Hepatocyte (in vitro differentiated cells): ENCODE results near the gene TGM3.

ENCODE experiments used
- EZH2 ChIP-seq: fragments of 200-600 bp; sonication (generic); IDR thresholded peaks from 2 replicates; pipeline ENCODE4 v1.6.1; 2016; ENCODE audit warnings: antibody characterized with exemption, mild to moderate bottlenecking, borderline replicate concordance
- EZH2phosphoT487 ChIP-seq: fragments of 200-600 bp; sonication (generic); IDR thresholded peaks from one replicate; pipeline ENCODE4 v1.6.1; 2018; ENCODE audit warnings: antibody characterized with exemption, mild to moderate bottlenecking, low read depth, moderate library complexity; ENCODE audit not compliant: unreplicated experiment, severe bottlenecking
- TF ChIP-seq, protein P1 (sequence below): fragments of 200-600 bp; sonication (generic); IDR thresholded peaks from 2 replicates; pipeline ENCODE4 v1.5.1; 2016; ENCODE audit warnings: antibody characterized with exemption, mild to moderate bottlenecking; ENCODE audit not compliant: poor library complexity

DNA sequence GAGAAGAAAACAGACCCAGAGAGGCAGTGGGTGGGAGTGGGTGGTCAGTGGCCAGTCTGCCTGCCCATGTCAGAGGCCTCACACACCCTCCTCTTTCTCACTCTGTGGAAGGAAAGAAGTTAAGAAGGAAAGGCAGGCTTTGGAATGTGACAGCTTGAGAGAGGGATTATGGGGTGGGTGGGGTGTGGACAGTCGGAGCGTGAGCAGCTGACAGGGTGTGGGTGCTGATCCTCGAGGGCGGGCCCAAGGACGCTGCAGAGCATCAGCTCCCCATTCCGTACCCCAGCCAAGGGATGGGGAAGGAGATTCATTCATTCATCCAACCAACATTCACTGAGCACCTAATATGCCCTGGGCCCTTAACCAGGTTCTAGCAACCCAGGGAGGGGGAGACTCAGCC is 89.7 kb downstream of the TGM3 start:
- TF ChIP-seq, protein P1, sequence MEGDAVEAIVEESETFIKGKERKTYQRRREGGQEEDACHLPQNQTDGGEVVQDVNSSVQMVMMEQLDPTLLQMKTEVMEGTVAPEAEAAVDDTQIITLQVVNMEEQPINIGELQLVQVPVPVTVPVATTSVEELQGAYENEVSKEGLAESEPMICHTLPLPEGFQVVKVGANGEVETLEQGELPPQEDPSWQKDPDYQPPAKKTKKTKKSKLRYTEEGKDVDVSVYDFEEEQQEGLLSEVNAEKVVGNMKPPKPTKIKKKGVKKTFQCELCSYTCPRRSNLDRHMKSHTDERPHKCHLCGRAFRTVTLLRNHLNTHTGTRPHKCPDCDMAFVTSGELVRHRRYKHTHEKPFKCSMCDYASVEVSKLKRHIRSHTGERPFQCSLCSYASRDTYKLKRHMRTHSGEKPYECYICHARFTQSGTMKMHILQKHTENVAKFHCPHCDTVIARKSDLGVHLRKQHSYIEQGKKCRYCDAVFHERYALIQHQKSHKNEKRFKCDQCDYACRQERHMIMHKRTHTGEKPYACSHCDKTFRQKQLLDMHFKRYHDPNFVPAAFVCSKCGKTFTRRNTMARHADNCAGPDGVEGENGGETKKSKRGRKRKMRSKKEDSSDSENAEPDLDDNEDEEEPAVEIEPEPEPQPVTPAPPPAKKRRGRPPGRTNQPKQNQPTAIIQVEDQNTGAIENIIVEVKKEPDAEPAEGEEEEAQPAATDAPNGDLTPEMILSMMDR = no peak
- no peak for TF ChIP-seq EZH2
- TF ChIP-seq EZH2phosphoT487 = no peak
